PC-3 (cell line): ENCODE data around the gene PRRC1. TPM values are rescaled to one million over a fixed set of nuclear protein-coding genes. Genes with fewer than 3 reads are reported as not detected.

Source experiments
- ATAC-seq: fragments of 200-7000 bp; cut with Tn5 transposase; 2 replicates; pipeline ENCODE4 v1.9.1; 2020; ENCODE audit warnings: mild to moderate bottlenecking, moderate library complexity
- BruUV-seq: library from RNA; stranded (reverse); fragments of 400-500 nt; replicated peaks from 2 replicates; lab custom pipeline; 2021; lab: Mats Ljungman, UMichigan
- CTCF ChIA-PET: fragments of 300-600 bp; sonication (Branson Sonifier 250); formaldehyde crosslinking; loops from one replicate; lab custom pipeline; 2022; ENCODE audit warnings: antibody characterized with exemption; lab: Charles Lee
- POLR2A ChIA-PET: fragments of 300-600 bp; sonication (Branson Sonifier 250); formaldehyde crosslinking; loops from one replicate; lab custom pipeline; 2022; ENCODE audit warnings: antibody characterized with exemption; ENCODE audit not compliant: unreplicated experiment; lab: Charles Lee
- DNase-seq: peaks from one replicate; pipeline ENCODE4 v3.0.0-alpha.2; 2015
- H2AFZ ChIP-seq: fragments of 300-600 bp; sonication (generic); 2 replicates; pipeline ENCODE4 v1.6.0; 2016; ENCODE audit warnings: antibody characterized with exemption, low read length
- H3F3A ChIP-seq: fragments of 300-600 bp; sonication (generic); one replicate; pipeline ENCODE4 v1.6.0; 2017; ENCODE audit warnings: antibody characterized with exemption, low read length, control low read depth, mild to moderate bottlenecking; ENCODE audit not compliant: unreplicated experiment
- H3K27ac ChIP-seq: fragments of 300-600 bp; sonication (generic); 2 replicates; pipeline ENCODE4 v1.5.1; 2016; ENCODE audit warnings: mild to moderate bottlenecking, low read length
- H3K27me3 ChIP-seq: fragments of 300-600 bp; sonication (generic); 2 replicates; pipeline ENCODE4 v1.6.1; 2016; ENCODE audit warnings: low read length, mixed read lengths
- H3K36me3 ChIP-seq: fragments of 300-600 bp; sonication (generic); 2 replicates; pipeline ENCODE4 v1.6.1; 2016; ENCODE audit warnings: low read depth, mixed run types, low read length, mixed read lengths
- H3K4me1 ChIP-seq: fragments of 300-600 bp; sonication (generic); 2 replicates; pipeline ENCODE4 v1.5.1; 2016; ENCODE audit warnings: low read length; ENCODE audit not compliant: insufficient read depth
- H3K4me2 ChIP-seq: fragments of 300-600 bp; sonication (generic); 2 replicates; pipeline ENCODE4 v1.6.0; 2016; ENCODE audit warnings: low read length
- H3K4me3 ChIP-seq: fragments of 300-600 bp; sonication (generic); 2 replicates; pipeline ENCODE4 v1.5.1; 2016; ENCODE audit warnings: mild to moderate bottlenecking, low read length, mixed read lengths
- H3K79me2 ChIP-seq: fragments of 300-600 bp; sonication (generic); 2 replicates; pipeline ENCODE4 v1.6.1; 2017; ENCODE audit warnings: low read length, mixed read lengths
- H3K9ac ChIP-seq: fragments of 300-600 bp; sonication (generic); 2 replicates; pipeline ENCODE4 v1.6.0; 2016; ENCODE audit warnings: mild to moderate bottlenecking, low read length
- H3K9me2 ChIP-seq: fragments of 300-600 bp; sonication (generic); replicated peaks from 2 replicates; pipeline ENCODE4 v1.6.1; 2016; ENCODE audit warnings: mixed run types, low read length, mixed read lengths
- H3K9me3 ChIP-seq: fragments of 300-600 bp; sonication (generic); 2 replicates; pipeline ENCODE4 v1.6.1; 2016; ENCODE audit warnings: low read length, mixed read lengths
- H4K20me1 ChIP-seq: fragments of 300-600 bp; sonication (generic); 2 replicates; pipeline ENCODE4 v1.6.1; 2016; ENCODE audit warnings: low read length, mixed read lengths
- EZH2 ChIP-seq: fragments of 300-600 bp; sonication (generic); IDR thresholded peaks from one replicate; pipeline ENCODE4 v1.6.1; 2017; ENCODE audit warnings: antibody characterized with exemption, mild to moderate bottlenecking, low read length; ENCODE audit not compliant: unreplicated experiment
- EZH2phosphoT487 ChIP-seq: fragments of 300-600 bp; sonication (generic); IDR thresholded peaks from 2 replicates; pipeline ENCODE4 v1.6.1; 2018; ENCODE audit warnings: mild to moderate bottlenecking, antibody characterized with exemption, low read length, borderline replicate concordance
- intact Hi-C: fragments of 100-400 bp; cut with micrococcal nuclease; formaldehyde crosslinking; loops from 2 replicates; pipeline ENCODE4 v1.9.0; 2023
- total RNA-seq: library from RNA; depleted of rRNA; stranded (reverse); fragments of >200 nt; gene quantifications from 2 replicates; pipeline ENCODE4 v1.2.3, GENCODE V29; 2014
- TF ChIP-seq, protein P1 (sequence below): fragments of 300-600 bp; sonication (generic); conservative IDR thresholded peaks from 2 replicates; pipeline ENCODE4 v1.5.1; 2017; ENCODE audit warnings: antibody characterized with exemption, low read depth, mild to moderate bottlenecking, low read length

The PRRC1 gene
- total RNA-seq, 1 experiment from 2014 or later = 56.4 TPM

DNA sequence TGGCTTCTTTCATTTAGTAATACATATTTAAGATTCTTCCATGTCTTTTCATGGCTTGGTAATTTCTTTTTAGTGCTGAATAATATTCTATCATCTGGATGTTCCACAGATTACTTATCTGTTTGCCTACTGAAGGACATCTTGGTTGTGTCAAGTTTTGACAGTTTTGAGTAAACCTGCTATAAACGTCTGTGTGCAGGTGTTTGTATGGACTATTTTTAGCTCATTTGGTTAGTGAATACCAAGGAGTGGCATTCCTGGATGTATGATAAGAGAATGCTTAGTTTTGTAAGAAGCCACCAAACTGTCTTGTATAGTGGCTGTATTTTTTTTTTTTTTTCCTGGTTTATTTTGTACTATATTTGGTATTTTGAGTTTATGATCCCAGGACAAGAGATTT, 38.4 kb downstream of the PRRC1 start:
- CTCF ChIA-PET = interaction anchor here (0.6 kb wide), 1 partner anchor 307 kb away, joined by 3 read pairs; no protein-coding TSS in a partner anchor
- H3K9me2 ChIP-seq = no peaks in the 10 kb centered on the region
- peak overlapping the region; percentile 75 for H3K9ac ChIP-seq

DNA sequence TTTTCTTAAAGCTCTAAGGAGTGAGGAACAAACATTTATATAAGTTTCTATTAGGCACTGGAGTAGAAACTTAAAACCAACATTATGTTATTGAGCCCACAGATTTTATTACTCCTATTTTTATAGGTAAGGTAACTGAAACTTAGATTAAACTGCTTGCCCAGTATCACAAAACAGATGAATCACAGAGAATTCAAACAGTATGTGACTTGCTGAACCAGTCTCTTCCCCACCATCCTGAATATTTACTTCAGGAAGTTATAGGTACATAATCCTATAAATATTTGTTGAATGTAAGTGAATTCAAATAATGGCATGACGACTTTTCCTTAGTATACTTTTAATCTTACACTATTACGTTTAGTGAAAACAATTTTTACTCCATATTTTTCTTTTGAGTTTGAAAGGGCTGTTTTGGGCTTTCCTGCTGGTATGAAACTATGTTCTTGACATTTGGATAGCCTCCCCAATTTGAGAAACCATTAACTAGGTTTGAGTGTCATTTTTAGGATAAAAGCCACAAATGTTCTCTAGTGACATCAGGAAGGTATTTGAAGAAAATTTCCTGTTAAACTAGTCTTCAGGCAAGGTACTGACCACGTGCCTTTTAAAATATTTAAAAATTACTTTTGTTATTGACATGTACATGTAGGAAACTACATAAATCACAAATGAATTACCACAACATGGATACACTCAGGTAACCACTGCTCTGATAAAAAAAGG, 39.3 kb downstream of the PRRC1 start:
- H4K20me1 ChIP-seq = no peaks in the 10 kb centered on the region
- ATAC-seq = peak; percentile 95
- no peak overlapping the region for H3K4me3 ChIP-seq
- ChIA-PET CTCF (no interaction called here), POLR2A (interaction anchor here (0.6 kb wide), 1 partner anchor 620 kb away, joined by 4 read pairs; no protein-coding TSS in a partner anchor)
- H3K4me2 ChIP-seq = peak overlapping the region; percentile 74
- no peaks in the 10 kb centered on the region for H3K9me3 ChIP-seq
- BruUV-seq = TSS peak; percentile 1
- DNase-seq = peak; percentile 86
- TF ChIP-seq, protein P1, sequence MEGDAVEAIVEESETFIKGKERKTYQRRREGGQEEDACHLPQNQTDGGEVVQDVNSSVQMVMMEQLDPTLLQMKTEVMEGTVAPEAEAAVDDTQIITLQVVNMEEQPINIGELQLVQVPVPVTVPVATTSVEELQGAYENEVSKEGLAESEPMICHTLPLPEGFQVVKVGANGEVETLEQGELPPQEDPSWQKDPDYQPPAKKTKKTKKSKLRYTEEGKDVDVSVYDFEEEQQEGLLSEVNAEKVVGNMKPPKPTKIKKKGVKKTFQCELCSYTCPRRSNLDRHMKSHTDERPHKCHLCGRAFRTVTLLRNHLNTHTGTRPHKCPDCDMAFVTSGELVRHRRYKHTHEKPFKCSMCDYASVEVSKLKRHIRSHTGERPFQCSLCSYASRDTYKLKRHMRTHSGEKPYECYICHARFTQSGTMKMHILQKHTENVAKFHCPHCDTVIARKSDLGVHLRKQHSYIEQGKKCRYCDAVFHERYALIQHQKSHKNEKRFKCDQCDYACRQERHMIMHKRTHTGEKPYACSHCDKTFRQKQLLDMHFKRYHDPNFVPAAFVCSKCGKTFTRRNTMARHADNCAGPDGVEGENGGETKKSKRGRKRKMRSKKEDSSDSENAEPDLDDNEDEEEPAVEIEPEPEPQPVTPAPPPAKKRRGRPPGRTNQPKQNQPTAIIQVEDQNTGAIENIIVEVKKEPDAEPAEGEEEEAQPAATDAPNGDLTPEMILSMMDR = no peak
- no peak for TF ChIP-seq EZH2phosphoT487
- TF ChIP-seq EZH2 = no peak
- peaks cover 8% of the 10 kb centered on the region for H3F3A ChIP-seq
- H3K36me3 ChIP-seq = peaks cover 15% of the 10 kb centered on the region
- H3K79me2 ChIP-seq = no peaks in the 10 kb centered on the region
- H2AFZ ChIP-seq = no peak overlapping the region
- intact Hi-C loops = no loop called here
- peak overlapping the region; percentile 75 for H3K9ac ChIP-seq
- peaks cover 30% of the 10 kb centered on the region for H3K4me1 ChIP-seq
- no peaks in the 10 kb centered on the region for H3K9me2 ChIP-seq
- H3K27ac ChIP-seq = peak overlapping the region; percentile 97
- no peaks in the 10 kb centered on the region for H3K27me3 ChIP-seq

More for the DNA sequence above, 38.4 kb downstream of the PRRC1 start:
- TF ChIP-seq EZH2phosphoT487 = no peak
- TF ChIP-seq, protein P1 = no peak
- no peak for TF ChIP-seq EZH2
- Histone ChIP-seq H3F3A (peaks cover 8% of the 10 kb centered on the region), H3K4me2 (peak overlapping the region; percentile 74), H3K4me3 (peak overlapping the region; percentile 33; the same call in 1 of the 2 replicates), H3K36me3 (peaks cover 18% of the 10 kb centered on the region), H3K79me2 (no peaks in the 10 kb centered on the region), H3K4me1 (peaks cover 30% of the 10 kb centered on the region), H3K27me3 (no peaks in the 10 kb centered on the region), H4K20me1 (no peaks in the 10 kb centered on the region), H3K9me3 (no peaks in the 10 kb centered on the region), H3K27ac (peak overlapping the region; percentile 97), H2AFZ (no peak overlapping the region)
- DNase-seq = peak; percentile 47
- ATAC-seq = peak; percentile 32; the same call in 1 of the 2 replicates
- POLR2A ChIA-PET = interaction anchor here (0.5 to 0.6 kb wide), 2 partner anchors 24 to 621 kb away, joined by 4 to 11 read pairs; no protein-coding TSS in a partner anchor
- intact Hi-C loops = no loop called here
- BruUV-seq = no TSS peak

DNA sequence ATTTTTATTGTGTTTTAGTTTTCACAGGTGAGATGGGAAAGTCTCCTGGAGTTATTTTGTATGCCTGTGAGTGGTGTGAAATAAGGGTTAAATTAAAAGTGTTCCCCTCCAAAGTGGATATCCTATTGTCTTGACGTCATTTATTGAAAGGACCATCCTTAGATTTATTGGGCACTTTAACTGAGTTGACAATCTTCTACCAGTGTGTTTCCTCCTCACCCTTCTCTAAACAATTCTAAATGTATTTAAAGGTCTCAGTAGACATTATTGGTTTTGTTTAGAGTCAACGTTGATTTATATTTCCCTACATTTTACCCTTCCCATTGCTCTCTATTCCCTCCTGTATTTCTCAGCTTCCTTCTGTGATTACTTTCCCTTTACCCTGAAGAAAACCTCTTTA, 40.8 kb downstream of the PRRC1 start:
- H3K4me1 ChIP-seq = peaks cover 30% of the 10 kb centered on the region
- H3F3A ChIP-seq = peaks cover 8% of the 10 kb centered on the region
- no peak overlapping the region for H3K4me3 ChIP-seq
- ATAC-seq (no peak), DNase-seq (no peak)
- no peaks in the 10 kb centered on the region for H3K79me2 ChIP-seq
- no peaks in the 10 kb centered on the region for H3K9me3 ChIP-seq
- TF ChIP-seq, protein P1 = no peak
- TF ChIP-seq EZH2phosphoT487 (no peak), EZH2 (no peak)
- intact Hi-C loops = no loop called here
- no peaks in the 10 kb centered on the region for H3K9me2 ChIP-seq
- H4K20me1 ChIP-seq = no peaks in the 10 kb centered on the region
- no peaks in the 10 kb centered on the region for H3K27me3 ChIP-seq
- POLR2A ChIA-PET = no interaction called here
- no peak overlapping the region for H3K9ac ChIP-seq
- no peak overlapping the region for H2AFZ ChIP-seq
- peaks cover 9% of the 10 kb centered on the region; the same call in 1 of the 2 replicates for H3K36me3 ChIP-seq
- BruUV-seq = no TSS peak
- no peak overlapping the region for H3K4me2 ChIP-seq
- CTCF ChIA-PET = no interaction called here
- H3K27ac ChIP-seq = no peak overlapping the region
